ENCODE data around the gene CDK5. TPM values are rescaled to one million over a fixed set of nuclear protein-coding genes. Genes with fewer than 3 reads are reported as not detected.

The CDK5 gene
- total RNA-seq, 2 donors from 2014 or later, result 13.1 to 18.5 TPM

- TF ChIP-seq POLR2A (IDR thresholded peaks at IDR 0.05), result no peak
- no peak for TF ChIP-seq CTCF (IDR thresholded peaks at IDR 0.05)
- TF ChIP-seq POLR2AphosphoS5 (IDR thresholded peaks at IDR 0.05), result no peak
- Histone ChIP-seq H3K4me3 (no peak overlapping the region), H3K27ac (no peak overlapping the region), H3K27me3 (replicated peaks; ENCODE audit: insufficient read depth) (no peaks in the 10 kb centered on the region), H3K4me1 (replicated peaks) (no peaks in the 10 kb centered on the region), H3K9me3 (no peaks in the 10 kb centered on the region), H3K36me3 (no peaks in the 10 kb centered on the region)
- intact Hi-C loops (cut with DNase I), result no loop called here
- WGBS, result 87% methylated on average over 10 of the region's 10 CpGs
- DNase-seq (ENCODE audit: low spot score), result no peak
Observed at GRCh38 chr7:151100921-151101320, 43.2 kb upstream of the CDK5 start.

GRCh38 chr7:151099486-151100211, 42.0 kb upstream of the CDK5 start:
- no peaks in the 10 kb centered on the region for H3K36me3 ChIP-seq
- H3K4me3 ChIP-seq, result no peak overlapping the region
- intact Hi-C loops (cut with DNase I), result no loop called here
- H3K4me1 ChIP-seq (replicated peaks), result no peaks in the 10 kb centered on the region
- no peaks in the 10 kb centered on the region for H3K9me3 ChIP-seq
- no peaks in the 10 kb centered on the region for H3K27me3 ChIP-seq (replicated peaks; ENCODE audit: insufficient read depth)
- no peak overlapping the region for H3K27ac ChIP-seq
- no peak for DNase-seq (ENCODE audit: low spot score)
- WGBS, result 67% methylated on average over 20 of the region's 20 CpGs
- no peak for TF ChIP-seq POLR2A (IDR thresholded peaks at IDR 0.05)
- no peak for TF ChIP-seq CTCF (IDR thresholded peaks at IDR 0.05)
- no peak for TF ChIP-seq POLR2AphosphoS5 (IDR thresholded peaks at IDR 0.05)

GRCh38 chr7:151095828-151096475, 38.3 kb upstream of the CDK5 start:
- 81% methylated on average over 17 of the region's 17 CpGs for WGBS
- intact Hi-C loops (cut with DNase I), result no loop called here
- no peak for DNase-seq (ENCODE audit: low spot score)
- H3K4me1 ChIP-seq (replicated peaks), result no peaks in the 10 kb centered on the region
- no peak overlapping the region for H3K4me3 ChIP-seq
- H3K27ac ChIP-seq, result no peak overlapping the region
- H3K9me3 ChIP-seq, result no peaks in the 10 kb centered on the region
- H3K27me3 ChIP-seq (replicated peaks; ENCODE audit: insufficient read depth), result no peaks in the 10 kb centered on the region
- no peaks in the 10 kb centered on the region for H3K36me3 ChIP-seq
- no peak for TF ChIP-seq CTCF (IDR thresholded peaks at IDR 0.05)
- no peak for TF ChIP-seq POLR2A (IDR thresholded peaks at IDR 0.05)
- TF ChIP-seq POLR2AphosphoS5 (IDR thresholded peaks at IDR 0.05), result no peak

- Histone ChIP-seq H3K4me3 (no peak overlapping the region), H3K27ac (no peak overlapping the region), H3K36me3 (no peaks in the 10 kb centered on the region), H3K9me3 (no peaks in the 10 kb centered on the region), H3K27me3 (replicated peaks; ENCODE audit: insufficient read depth) (no peaks in the 10 kb centered on the region), H3K4me1 (replicated peaks) (no peaks in the 10 kb centered on the region)
- 66% methylated on average over 10 of the region's 10 CpGs for WGBS
- no peak for TF ChIP-seq POLR2A (IDR thresholded peaks at IDR 0.05)
- no peak for TF ChIP-seq CTCF (IDR thresholded peaks at IDR 0.05)
- no peak for TF ChIP-seq POLR2AphosphoS5 (IDR thresholded peaks at IDR 0.05)
- intact Hi-C loops (cut with DNase I), result no loop called here
- DNase-seq (ENCODE audit: low spot score), result no peak
Observed at GRCh38 chr7:151095123-151095797, 37.6 kb upstream of the CDK5 start.

All from prostate gland (tissue), 2 donors.